NOMO-1 treated with DMSO at 0.1 percent for 48 hours (cell line): Measurements from ENCODE around the gene SHLD1.
"Not testable (repeated sequence)": the region's sequence is repeated elsewhere in the genome, so short reads cannot be mapped to it uniquely, and the experiment has no call there.

Experiments used
- DNase-seq: peaks from one replicate; lab custom pipeline; 2025; ENCODE audit not compliant: unreplicated experiment; lab: John Stamatoyannopoulos, UW

The SHLD1 gene

GRCh38 chr20:5749952-5750779 is at the start of gene SHLD1:
TSS of gene SHLD1 (plus strand) at chr20:5750401. CDS start at chr20:5772866, 22,465 bp downstream.
- DNase-seq: peak; percentile 89

GRCh38 chr20:5702339-5702738 is 47.9 kb upstream of the SHLD1 start:
- not testable (repeated sequence) for DNase-seq

GRCh38 chr20:5703681-5704101 is 46.5 kb upstream of the SHLD1 start:
- no peak for DNase-seq

GRCh38 chr20:5705827-5706226 is 44.4 kb upstream of the SHLD1 start:
- no peak for DNase-seq

GRCh38 chr20:5706797-5707196 is 43.4 kb upstream of the SHLD1 start:
- DNase-seq: no peak

- DNase-seq: no peak
These were observed 39.6 kb upstream of the SHLD1 start for GRCh38 chr20:5710551-5710950.

- no peak for DNase-seq
These were observed 35.8 kb upstream of the SHLD1 start for GRCh38 chr20:5714261-5715041.

- DNase-seq: no peak
These were observed 34.9 kb upstream of the SHLD1 start for GRCh38 chr20:5715071-5715841.

- no peak for DNase-seq
These were observed 33.2 kb upstream of the SHLD1 start for GRCh38 chr20:5716953-5717352.

GRCh38 chr20:5718896-5719595 is 31.2 kb upstream of the SHLD1 start:
- no peak for DNase-seq

GRCh38 chr20:5719861-5720403 is 30.3 kb upstream of the SHLD1 start:
- DNase-seq: peak; percentile 12

- no peak for DNase-seq
These were observed 29.5 kb upstream of the SHLD1 start for GRCh38 chr20:5720696-5721095.

GRCh38 chr20:5721356-5721755 is 28.8 kb upstream of the SHLD1 start:
- not testable (repeated sequence) for DNase-seq

GRCh38 chr20:5722927-5723326 is 27.3 kb upstream of the SHLD1 start:
- DNase-seq: no peak

- DNase-seq: not testable (repeated sequence)
These were observed 25.1 kb upstream of the SHLD1 start for GRCh38 chr20:5725183-5725463.

- DNase-seq: no peak
These were observed 23.1 kb upstream of the SHLD1 start for GRCh38 chr20:5727018-5727515.

GRCh38 chr20:5729348-5729747 is 20.9 kb upstream of the SHLD1 start:
- no peak for DNase-seq

GRCh38 chr20:5730131-5730530 is 20.1 kb upstream of the SHLD1 start:
- DNase-seq: no peak

GRCh38 chr20:5731753-5732366 is 18.3 kb upstream of the SHLD1 start:
- DNase-seq: peak; percentile 32

- DNase-seq: no peak
These were observed 15.6 kb upstream of the SHLD1 start for GRCh38 chr20:5734602-5735001.
